Activated CD8-positive, alpha-beta memory T cell treated with anti-CD3 and anti-CD28 coated beads, Interleukin-2, amount 50 U/mL, for 4 hours (primary cell): ENCODE data around the gene RAN.
"Not testable (repeated sequence)": the region's sequence is repeated elsewhere in the genome, so short reads cannot be mapped to it uniquely, and the experiment has no call there.

Source experiments
- DNase-seq: peaks from one replicate; pipeline ENCODE4 v3.0.0-alpha.2; 2020

RAN gene

DNA sequence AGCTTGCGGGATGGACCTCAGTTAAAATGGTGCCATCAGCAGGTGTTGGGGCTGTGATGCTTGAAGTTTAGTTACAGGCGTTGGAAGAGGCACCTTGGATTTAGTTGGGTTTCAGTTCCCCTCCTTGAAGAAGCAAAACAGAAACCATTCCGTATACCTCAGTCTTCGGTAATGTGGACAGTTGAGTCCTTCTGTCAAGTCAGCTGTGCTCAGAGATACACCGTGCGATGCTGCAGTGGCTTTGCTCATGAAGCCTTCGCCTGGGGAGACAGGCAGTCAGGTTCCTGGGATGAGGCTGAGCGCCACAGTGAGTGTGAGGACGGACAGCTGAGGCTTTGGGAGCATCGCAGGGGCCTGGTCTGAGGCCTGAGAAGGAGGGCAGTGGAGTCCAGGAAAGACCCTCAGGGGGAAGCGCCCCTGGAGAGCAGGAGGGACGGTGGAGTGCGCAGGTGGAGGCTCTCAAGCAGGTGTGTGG lies 7.4 kb downstream of the RAN start:
- DNase-seq = no peak

DNA sequence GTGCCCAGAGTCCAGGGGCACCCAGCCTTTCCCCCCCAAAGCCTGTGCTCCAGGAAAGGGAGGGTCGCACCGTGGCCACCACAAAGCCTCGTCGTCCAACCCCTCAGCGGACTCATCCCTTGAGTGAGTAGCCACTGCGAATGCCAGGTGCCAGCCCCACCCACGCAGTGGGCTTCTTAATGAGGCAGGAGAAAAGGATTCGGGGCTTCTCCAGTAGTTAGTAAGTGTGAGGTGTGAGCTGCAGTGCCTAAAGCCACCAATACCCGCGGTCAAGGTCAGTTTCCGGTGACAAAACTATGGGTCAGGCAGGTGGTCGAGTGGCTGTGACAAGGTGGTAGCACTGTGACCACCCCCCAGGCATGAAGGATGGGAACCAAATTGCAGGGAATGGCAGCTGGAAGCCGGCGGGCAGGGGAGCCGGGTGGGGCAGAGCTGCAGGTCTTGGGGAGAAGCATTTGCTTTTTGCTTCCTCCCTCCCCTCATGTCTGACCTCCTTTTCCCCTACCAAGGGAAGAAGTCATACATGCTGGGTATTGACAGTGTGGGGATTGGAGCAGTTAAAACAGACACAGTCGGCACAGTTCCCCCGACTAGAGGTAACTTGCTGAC lies 8.0 kb downstream of the RAN start:
- no peak for DNase-seq

- no peak for DNase-seq
Observed at GRCh38 chr12:130880411-130880885, 8.6 kb downstream of the RAN start.

DNA sequence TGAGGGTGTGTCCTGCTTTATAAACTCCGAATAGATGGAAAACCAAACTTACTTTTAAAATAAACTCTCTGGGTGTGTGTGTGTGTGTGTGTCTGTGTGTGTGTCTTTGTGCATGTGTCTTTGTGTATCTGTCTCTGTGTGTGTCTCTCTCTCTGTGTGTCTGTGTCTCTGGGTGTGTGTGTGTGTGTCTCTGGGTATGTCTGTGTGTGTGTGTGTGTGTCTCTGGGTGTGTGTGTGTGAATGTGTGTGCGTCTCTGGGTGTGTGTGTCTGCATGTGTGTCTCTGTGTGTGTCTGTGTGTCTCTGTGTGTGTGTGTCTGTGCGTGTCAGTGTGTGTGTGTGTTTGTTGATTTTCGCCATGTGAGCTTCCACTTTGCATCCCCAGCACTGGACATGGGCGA lies 9.2 kb downstream of the RAN start:
- no peak for DNase-seq

- DNase-seq = no peak
Observed at GRCh38 chr12:130881548-130881947, 9.7 kb downstream of the RAN start.

DNA sequence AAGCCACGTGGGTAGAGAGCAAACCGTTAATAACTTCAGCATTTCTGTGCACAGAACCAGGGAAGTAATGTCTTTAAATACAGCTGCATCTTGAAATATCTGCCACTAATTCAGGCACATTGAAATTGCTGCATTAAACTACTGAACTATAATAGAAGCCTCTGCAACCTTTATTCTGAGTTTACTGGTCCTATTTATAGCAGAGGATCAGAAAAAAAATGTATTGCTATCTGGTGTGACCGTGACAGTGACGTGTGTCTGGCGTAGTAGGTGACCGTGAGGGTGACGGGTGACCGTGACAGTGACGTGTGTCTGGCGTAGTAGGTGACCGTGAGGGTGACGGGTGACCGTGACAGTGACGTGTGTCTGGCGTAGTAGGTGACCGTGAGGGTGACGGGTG lies 15.3 kb downstream of the RAN start:
- DNase-seq = not testable (repeated sequence)

DNA sequence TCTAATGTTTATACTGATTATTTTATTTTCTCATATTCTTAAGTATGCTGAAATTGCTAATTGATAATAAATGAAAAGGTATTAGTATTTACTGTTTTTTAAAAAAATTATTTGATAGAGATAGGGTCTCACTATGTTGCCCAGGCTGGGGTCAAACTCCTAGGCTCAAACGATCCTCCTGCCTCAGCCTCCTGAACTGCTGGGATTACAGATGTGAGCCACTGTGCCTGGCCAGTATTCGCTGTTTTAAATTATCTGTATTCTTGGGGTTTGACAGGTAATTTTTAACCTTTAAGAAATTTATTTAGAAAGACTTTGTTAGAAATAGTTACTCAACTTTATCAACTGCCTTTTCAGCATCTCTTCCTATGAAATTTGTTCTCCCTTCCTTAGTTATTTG lies 32.2 kb downstream of the RAN start:
- DNase-seq = no peak

DNA sequence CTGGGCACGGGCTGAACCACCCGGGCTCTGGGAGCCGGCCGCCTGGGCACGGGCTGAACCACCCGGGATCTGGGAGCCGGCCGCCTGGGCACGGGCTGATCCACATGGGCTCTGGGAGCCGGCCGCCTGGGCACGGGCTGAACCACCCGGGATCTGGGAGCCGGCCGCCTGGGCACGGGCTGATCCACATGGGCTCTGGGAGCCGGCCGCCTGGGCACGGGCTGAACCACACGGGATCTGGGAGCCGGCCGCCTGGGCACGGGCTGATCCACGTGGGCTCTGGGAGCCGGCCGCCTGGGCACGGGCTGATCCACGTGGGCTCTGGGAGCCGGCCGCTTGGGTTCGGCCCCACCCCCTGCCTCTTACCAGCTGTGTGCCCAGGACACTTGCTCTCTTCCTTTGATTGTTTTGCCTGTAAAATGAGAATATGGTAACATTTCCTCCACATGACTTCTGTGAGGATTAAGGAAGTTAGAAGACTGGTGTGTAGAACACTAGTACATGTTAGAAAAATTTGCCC lies 33.1 kb downstream of the RAN start:
- not testable (repeated sequence) for DNase-seq

DNA sequence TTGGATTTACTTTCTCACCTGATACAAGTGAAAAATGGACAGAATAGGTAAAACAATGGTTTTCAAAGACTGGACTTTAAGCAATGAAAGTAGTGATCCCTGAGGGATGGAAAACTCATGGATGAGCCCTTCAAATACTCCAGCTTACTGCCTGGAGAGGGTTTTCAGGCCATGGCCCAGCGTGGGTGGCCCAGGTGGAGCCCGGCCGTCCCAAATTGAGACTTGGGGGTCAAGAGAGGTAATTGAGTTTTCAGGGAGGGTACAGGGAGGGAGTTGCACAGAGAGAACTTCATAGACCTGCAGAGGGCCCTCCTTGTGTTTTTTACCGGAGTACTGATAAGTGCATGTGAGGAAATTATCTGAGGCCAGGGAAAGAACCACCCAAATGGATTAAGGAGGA lies 37.2 kb downstream of the RAN start:
- no peak for DNase-seq

DNA sequence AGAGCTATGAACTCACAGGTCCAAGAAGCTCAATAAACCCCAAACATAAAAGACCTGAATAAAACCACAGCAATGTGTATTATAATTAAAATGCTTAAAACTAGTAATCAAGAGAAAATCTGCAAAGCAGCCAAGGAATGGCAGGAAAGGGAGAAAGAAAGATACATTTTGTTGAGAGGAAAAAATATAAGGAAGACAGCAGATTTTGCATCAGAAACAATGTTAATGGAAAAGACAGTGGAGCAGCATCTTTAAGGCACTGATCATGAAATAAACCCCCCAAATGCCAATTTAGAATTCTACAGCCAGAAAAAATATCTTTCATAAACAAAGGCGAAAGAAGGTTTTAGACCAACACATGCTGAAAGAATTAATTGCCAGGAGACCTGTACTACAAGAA lies 39.3 kb downstream of the RAN start:
- DNase-seq = no peak

DNA sequence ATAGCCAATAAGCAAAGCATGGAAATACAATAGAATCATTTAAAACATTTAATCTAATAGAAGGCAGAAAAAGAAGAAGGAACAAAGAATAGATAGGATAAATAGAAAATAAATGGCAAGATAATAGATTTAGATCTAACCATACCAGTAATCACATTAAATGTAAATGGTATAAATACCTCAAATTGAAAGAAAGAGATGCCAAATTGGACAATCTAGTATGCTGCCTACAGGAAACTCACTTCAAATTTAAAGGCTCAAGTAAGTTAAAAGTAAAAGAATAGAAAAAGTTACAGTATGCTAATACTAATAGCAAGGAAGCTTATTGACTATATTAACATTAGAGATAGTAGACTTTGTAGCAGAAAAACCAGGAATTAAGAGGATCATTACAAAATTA lies 40.1 kb downstream of the RAN start:
- DNase-seq = no peak

DNA sequence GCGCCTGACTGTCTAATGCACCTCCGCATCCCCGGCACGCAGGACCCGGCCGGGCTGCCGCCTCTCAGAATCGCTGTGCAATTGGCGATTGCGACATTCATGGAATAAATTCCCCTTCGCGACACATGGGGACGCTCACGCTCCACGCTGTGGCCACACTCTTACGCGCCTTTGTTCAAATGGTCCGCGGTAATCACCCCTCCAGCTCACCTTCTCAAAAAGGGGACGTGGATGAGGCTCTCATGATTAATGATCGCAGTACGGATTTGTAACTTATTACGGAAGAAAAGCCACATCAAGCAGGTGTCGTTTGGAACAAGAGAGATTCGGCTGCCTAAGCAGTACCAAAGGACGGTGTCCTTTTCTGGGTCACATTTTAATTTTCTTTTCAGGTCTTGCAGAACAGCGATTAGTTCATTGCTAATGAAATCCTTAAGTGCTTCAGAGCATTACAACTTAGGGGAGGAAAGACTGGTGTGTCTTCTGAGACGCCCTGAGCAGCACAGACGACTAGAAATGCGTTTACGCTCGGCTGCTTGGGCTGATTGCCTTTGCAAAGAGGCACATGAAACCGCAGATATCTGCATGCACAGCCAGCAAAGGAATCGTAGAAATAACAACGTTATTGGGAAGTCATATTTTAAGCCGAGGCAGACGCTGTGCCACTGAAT lies 44.5 kb downstream of the RAN start:
- DNase-seq = no peak

GRCh38 chr12:130917607-130918006 lies 45.7 kb downstream of the RAN start:
- DNase-seq = no peak

- DNase-seq = no peak
Observed at GRCh38 chr12:130919086-130919485, 47.2 kb downstream of the RAN start.

GRCh38 chr12:130920119-130920703 lies 48.3 kb downstream of the RAN start:
- DNase-seq = no peak

GRCh38 chr12:130920723-130921381 lies 49.0 kb downstream of the RAN start:
- DNase-seq = no peak

DNA sequence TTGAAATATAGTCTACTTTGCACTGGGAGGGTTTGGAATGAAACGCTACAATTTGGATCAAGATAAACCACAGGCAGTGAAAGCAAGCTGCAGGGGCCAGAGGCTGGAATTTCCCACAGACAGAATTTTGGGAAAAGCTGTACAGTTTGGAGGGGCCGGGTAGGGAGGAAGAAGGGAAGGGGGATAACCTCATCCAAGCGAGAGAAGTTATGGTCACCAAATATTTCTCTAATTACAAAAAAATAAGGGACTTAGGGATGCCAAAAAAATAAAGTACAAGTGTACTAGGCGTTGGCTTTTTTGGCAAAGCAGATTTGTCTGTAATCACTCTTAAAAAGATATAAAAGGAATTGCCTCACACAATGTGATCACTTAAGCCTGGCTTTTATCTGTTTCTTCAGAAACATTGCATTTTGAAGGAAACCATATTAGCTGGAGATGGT lies 50.7 kb downstream of the RAN start:
- DNase-seq = no peak

DNA sequence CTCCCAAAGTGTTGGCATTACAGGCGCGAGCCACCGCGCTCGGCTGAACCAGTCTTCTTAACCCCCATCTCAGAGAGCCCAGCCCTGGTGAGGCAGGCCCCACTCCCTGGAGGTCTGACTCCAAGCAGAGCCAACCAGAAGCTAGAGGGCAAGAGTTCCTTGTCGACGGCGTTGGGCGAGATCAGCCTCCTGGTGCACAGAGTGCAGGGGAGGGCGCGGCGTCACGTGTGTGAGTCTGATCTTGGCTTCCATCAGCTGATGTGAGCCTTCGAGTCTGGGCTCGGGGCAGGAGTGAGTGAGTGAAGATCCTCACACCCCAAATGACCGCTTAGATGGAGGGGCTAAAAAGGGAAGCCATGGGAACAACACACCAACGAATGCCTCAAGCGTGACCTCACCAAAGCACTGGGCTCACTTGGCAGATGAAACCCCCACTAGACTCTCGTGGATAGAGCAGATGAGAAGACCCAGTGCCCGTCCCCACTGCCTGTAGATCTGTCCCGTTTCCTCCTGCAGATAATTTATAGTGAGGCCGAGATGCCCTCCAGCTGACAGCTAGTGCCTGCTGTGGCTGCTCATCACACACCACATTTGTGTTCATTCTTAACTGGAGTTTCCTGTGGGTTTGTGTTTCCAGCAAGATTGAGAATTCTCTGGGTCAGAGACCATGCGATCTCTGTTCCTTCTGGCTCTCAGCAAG lies 53.2 kb downstream of the RAN start:
- no peak for DNase-seq

DNA sequence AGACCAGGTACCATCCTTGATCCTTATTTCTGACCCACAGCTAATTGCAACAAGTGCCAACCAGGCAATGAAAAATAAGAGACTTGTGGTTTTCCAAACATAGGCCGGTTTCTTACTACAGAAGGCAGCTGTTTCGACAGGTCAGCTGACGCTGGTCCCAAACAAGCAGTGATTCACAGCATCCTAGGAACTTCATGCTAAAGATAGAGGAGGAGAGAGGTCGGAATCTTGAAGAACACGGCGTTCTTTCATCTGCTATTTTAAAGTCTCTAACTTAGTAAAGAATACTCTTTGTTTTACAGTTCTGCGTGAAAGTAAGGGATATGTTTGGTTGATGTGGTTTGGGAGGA lies 53.8 kb downstream of the RAN start:
- DNase-seq = no peak
